T-helper 22 cell (primary cell): ENCODE data around the gene OTUB2.

ENCODE experiments used
- DNase-seq: peaks from one replicate; pipeline ENCODE4 v3.0.0-alpha.2; 2020; ENCODE audit warnings: low read depth

OTUB2 gene

GRCh38 chr14:94041551-94042346 lies 15.6 kb downstream of the OTUB2 start:
- no peak for DNase-seq

- DNase-seq: no peak
These were observed 16.4 kb downstream of the OTUB2 start for GRCh38 chr14:94042433-94043091.

GRCh38 chr14:94043111-94043755 lies 17.1 kb downstream of the OTUB2 start:
- no peak for DNase-seq

GRCh38 chr14:94043756-94044475 lies 17.8 kb downstream of the OTUB2 start:
- DNase-seq: no peak

GRCh38 chr14:94044476-94045091 lies 18.4 kb downstream of the OTUB2 start:
- no peak for DNase-seq

- DNase-seq: no peak
These were observed 19.0 kb downstream of the OTUB2 start for GRCh38 chr14:94045101-94045500.

GRCh38 chr14:94045563-94046345 lies 19.6 kb downstream of the OTUB2 start:
- DNase-seq: no peak

- DNase-seq: no peak
These were observed 20.6 kb downstream of the OTUB2 start for GRCh38 chr14:94046696-94047250.

GRCh38 chr14:94047581-94047980 lies 21.4 kb downstream of the OTUB2 start:
- no peak for DNase-seq

- no peak for DNase-seq
These were observed 22.8 kb downstream of the OTUB2 start for GRCh38 chr14:94048691-94049624.

GRCh38 chr14:94049625-94050023 lies 23.5 kb downstream of the OTUB2 start:
- no peak for DNase-seq

GRCh38 chr14:94050231-94050880 lies 24.2 kb downstream of the OTUB2 start:
- no peak for DNase-seq

GRCh38 chr14:94051115-94051514 lies 25.0 kb downstream of the OTUB2 start:
- DNase-seq: no peak

- no peak for DNase-seq
These were observed 25.6 kb downstream of the OTUB2 start for GRCh38 chr14:94051779-94052178.

GRCh38 chr14:94052199-94052598 lies 26.1 kb downstream of the OTUB2 start:
- no peak for DNase-seq

GRCh38 chr14:94052662-94053061 lies 26.5 kb downstream of the OTUB2 start:
- DNase-seq: no peak

- no peak for DNase-seq
These were observed 28.3 kb downstream of the OTUB2 start for GRCh38 chr14:94054401-94054800.

- DNase-seq: no peak
These were observed 28.8 kb downstream of the OTUB2 start for GRCh38 chr14:94054936-94055335.
